ENCODE data around the gene ABCB9. TPM values are rescaled to one million over a fixed set of nuclear protein-coding genes. Genes with fewer than 3 reads are reported as not detected.
A peak's percentile ranks its signal among the peaks of the same experiment; 100 is the strongest.

Gene ABCB9
- total RNA-seq, 1 donor from 2014 or later: 19.6 TPM

- Histone ChIP-seq H3K27ac (no peak overlapping the region), H3K4me3 (no peak overlapping the region), H3K4me1 (peaks cover 0 to 3% of the 10 kb centered on the region in 2 donors), H3K36me3 (no peaks in the 10 kb centered on the region), H3K27me3 (no peaks in the 10 kb centered on the region), H3K9me3 (no peaks in the 10 kb centered on the region)
- intact Hi-C loops (cut with DNase I): loop anchor here (1.0 to 10.0 kb wide), 3 partner anchors 92 to 317 kb away; no protein-coding TSS in a partner anchor
- DNase-seq (ENCODE audit: low spot score in 2 of 2): peak in 1 of 2 donors; percentile 87
- TF ChIP-seq CTCF (IDR thresholded peaks at IDR 0.05): peak; percentile 83 to 93 (median 89)
Measured at GRCh38 chr12:122951979-122952892, 14.0 kb downstream of the ABCB9 start.

- intact Hi-C loops (cut with DNase I): loop anchor here (10.0 kb wide), 1 partner anchor 317 kb away; no protein-coding TSS in a partner anchor
- H3K4me3 ChIP-seq: no peak overlapping the region
- TF ChIP-seq CTCF (IDR thresholded peaks at IDR 0.05): no peak
- H3K36me3 ChIP-seq: no peaks in the 10 kb centered on the region
- no peaks in the 10 kb centered on the region for H3K27me3 ChIP-seq
- peaks cover 0 to 11% of the 10 kb centered on the region in 2 donors for H3K4me1 ChIP-seq
- no peak for DNase-seq (ENCODE audit: low spot score in 2 of 2)
- no peaks in the 10 kb centered on the region for H3K9me3 ChIP-seq
- H3K27ac ChIP-seq: no peak overlapping the region
Measured at GRCh38 chr12:122951406-122951805, 14.9 kb downstream of the ABCB9 start.

- intact Hi-C loops (cut with DNase I): loop anchor here (10.0 kb wide), 1 partner anchor 315 kb away; no protein-coding TSS in a partner anchor
- Histone ChIP-seq H3K27ac (no peak overlapping the region), H3K4me3 (no peak overlapping the region), H3K27me3 (no peaks in the 10 kb centered on the region), H3K4me1 (peaks cover 0 to 13% of the 10 kb centered on the region in 2 donors), H3K36me3 (no peaks in the 10 kb centered on the region), H3K9me3 (no peaks in the 10 kb centered on the region)
- no peak for DNase-seq (ENCODE audit: low spot score in 2 of 2)
- no peak for TF ChIP-seq CTCF (IDR thresholded peaks at IDR 0.05)
Measured at GRCh38 chr12:122949816-122950675, 16.2 kb downstream of the ABCB9 start.

GRCh38 chr12:122949405-122949804 lies 16.9 kb downstream of the ABCB9 start:
- Histone ChIP-seq H3K27me3 (no peaks in the 10 kb centered on the region), H3K4me1 (peaks cover 0 to 13% of the 10 kb centered on the region in 2 donors), H3K36me3 (no peaks in the 10 kb centered on the region), H3K4me3 (no peak overlapping the region), H3K9me3 (no peaks in the 10 kb centered on the region), H3K27ac (no peak overlapping the region)
- DNase-seq (ENCODE audit: low spot score in 2 of 2): no peak
- TF ChIP-seq CTCF (IDR thresholded peaks at IDR 0.05): no peak
- intact Hi-C loops (cut with DNase I): no loop called here

GRCh38 chr12:122948605-122949004 lies 17.7 kb downstream of the ABCB9 start:
- H3K27me3 ChIP-seq: no peaks in the 10 kb centered on the region
- peaks cover 0 to 13% of the 10 kb centered on the region in 2 donors for H3K4me1 ChIP-seq
- no peak for DNase-seq (ENCODE audit: low spot score in 2 of 2)
- H3K9me3 ChIP-seq: no peaks in the 10 kb centered on the region
- no peak for TF ChIP-seq CTCF (IDR thresholded peaks at IDR 0.05)
- H3K4me3 ChIP-seq: no peak overlapping the region
- intact Hi-C loops (cut with DNase I): no loop called here
- no peak overlapping the region for H3K27ac ChIP-seq
- no peaks in the 10 kb centered on the region for H3K36me3 ChIP-seq
